ENCODE results near the gene ZNF341. TPM values are rescaled to one million over a fixed set of nuclear protein-coding genes. Genes with fewer than 3 reads are reported as not detected.
A peak's percentile ranks its signal among the peaks of the same experiment; 100 is the strongest.

ZNF341 gene
- total and polyA plus RNA-seq, 9 of the 15 experiments (the other 6 are each of a cell fraction or from before 2014, with no cell fraction given), result 0.08 to 2.6 (median 1.0) TPM

DNA sequence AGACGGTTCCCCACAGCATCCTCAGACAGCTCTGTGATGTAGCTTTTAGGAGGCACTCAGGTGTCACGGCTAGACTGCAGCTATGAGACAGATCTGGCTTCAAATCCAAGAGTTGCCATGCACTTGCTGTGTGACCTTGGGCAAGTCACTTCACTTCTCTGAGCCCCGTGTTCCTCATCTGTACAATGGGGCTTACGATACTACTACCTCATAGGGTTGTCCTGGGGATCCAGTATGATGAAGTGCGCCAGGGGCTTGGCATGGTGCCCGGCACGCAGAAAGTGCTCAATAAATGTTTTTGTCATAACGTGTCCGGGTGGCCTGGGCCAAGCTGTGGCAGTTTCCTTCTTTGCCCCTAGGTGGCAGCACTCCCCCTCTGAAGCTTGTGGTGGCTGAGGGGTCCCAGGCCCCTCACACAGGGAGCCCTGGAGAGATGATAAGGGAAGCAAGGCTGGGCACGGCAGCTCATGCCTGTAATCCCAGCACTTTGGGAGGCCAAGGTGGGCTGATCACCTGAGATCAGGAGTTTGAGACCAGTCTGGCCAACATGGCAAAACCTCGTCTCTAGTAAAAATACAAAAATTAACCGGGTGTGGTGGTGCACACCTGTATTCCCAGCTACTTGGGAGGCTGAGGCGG lies 60.3 kb downstream of the ZNF341 start (continued):
- TF ChIP-seq, protein P1, sequence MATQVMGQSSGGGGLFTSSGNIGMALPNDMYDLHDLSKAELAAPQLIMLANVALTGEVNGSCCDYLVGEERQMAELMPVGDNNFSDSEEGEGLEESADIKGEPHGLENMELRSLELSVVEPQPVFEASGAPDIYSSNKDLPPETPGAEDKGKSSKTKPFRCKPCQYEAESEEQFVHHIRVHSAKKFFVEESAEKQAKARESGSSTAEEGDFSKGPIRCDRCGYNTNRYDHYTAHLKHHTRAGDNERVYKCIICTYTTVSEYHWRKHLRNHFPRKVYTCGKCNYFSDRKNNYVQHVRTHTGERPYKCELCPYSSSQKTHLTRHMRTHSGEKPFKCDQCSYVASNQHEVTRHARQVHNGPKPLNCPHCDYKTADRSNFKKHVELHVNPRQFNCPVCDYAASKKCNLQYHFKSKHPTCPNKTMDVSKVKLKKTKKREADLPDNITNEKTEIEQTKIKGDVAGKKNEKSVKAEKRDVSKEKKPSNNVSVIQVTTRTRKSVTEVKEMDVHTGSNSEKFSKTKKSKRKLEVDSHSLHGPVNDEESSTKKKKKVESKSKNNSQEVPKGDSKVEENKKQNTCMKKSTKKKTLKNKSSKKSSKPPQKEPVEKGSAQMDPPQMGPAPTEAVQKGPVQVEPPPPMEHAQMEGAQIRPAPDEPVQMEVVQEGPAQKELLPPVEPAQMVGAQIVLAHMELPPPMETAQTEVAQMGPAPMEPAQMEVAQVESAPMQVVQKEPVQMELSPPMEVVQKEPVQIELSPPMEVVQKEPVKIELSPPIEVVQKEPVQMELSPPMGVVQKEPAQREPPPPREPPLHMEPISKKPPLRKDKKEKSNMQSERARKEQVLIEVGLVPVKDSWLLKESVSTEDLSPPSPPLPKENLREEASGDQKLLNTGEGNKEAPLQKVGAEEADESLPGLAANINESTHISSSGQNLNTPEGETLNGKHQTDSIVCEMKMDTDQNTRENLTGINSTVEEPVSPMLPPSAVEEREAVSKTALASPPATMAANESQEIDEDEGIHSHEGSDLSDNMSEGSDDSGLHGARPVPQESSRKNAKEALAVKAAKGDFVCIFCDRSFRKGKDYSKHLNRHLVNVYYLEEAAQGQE (IDR thresholded peaks at IDR 0.05; ENCODE audit: borderline replicate concordance), result peak; percentile 57
- TF ChIP-seq, protein P1 (CRISPR knock-in tag; IDR thresholded peaks at IDR 0.05; ENCODE audit: low read depth), result no peak
- TF ChIP-seq PHTF2 (CRISPR knock-in tag; IDR thresholded peaks at IDR 0.05), result no peak
- no peak for TF ChIP-seq EP300 (IDR thresholded peaks at IDR 0.05; ENCODE audit: low read length)
- no peak for TF ChIP-seq POU5F1 (IDR thresholded peaks at IDR 0.05; ENCODE audit: borderline replicate concordance, low read depth, low read length, partially characterized antibody)
- peak; percentile 93 for TF ChIP-seq SMARCA5 (IDR thresholded peaks at IDR 0.05)
- TF ChIP-seq OTX1 (CRISPR knock-in tag; IDR thresholded peaks at IDR 0.05), result no peak
- TF ChIP-seq PTTG1 (tag; IDR thresholded peaks at IDR 0.05; ENCODE audit: low read depth), result no peak
- TF ChIP-seq, protein P2, sequence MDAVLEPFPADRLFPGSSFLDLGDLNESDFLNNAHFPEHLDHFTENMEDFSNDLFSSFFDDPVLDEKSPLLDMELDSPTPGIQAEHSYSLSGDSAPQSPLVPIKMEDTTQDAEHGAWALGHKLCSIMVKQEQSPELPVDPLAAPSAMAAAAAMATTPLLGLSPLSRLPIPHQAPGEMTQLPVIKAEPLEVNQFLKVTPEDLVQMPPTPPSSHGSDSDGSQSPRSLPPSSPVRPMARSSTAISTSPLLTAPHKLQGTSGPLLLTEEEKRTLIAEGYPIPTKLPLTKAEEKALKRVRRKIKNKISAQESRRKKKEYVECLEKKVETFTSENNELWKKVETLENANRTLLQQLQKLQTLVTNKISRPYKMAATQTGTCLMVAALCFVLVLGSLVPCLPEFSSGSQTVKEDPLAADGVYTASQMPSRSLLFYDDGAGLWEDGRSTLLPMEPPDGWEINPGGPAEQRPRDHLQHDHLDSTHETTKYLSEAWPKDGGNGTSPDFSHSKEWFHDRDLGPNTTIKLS (IDR thresholded peaks at IDR 0.05; ENCODE audit: borderline replicate concordance, low read depth), result 0 out of 2 replicates have a peak, but pooled peaks have one; percentile 25
- TF ChIP-seq RHOXF2B (CRISPR knock-in tag; conservative IDR thresholded peaks at IDR 0.05), result no peak
- TF ChIP-seq, protein P3, sequence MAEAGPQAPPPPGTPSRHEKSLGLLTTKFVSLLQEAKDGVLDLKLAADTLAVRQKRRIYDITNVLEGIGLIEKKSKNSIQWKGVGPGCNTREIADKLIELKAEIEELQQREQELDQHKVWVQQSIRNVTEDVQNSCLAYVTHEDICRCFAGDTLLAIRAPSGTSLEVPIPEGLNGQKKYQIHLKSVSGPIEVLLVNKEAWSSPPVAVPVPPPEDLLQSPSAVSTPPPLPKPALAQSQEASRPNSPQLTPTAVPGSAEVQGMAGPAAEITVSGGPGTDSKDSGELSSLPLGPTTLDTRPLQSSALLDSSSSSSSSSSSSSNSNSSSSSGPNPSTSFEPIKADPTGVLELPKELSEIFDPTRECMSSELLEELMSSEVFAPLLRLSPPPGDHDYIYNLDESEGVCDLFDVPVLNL (CRISPR knock-in tag; IDR thresholded peaks at IDR 0.05; ENCODE audit: low read depth), result 0 out of 2 replicates have a peak, but pooled peaks have one; percentile 49
- peak; percentile 99 for TF ChIP-seq BCOR (IDR thresholded peaks at IDR 0.05)
- TF ChIP-seq ZNF121 (CRISPR knock-in tag; conservative IDR thresholded peaks at IDR 0.05), result no peak
- TF ChIP-seq TRIM24 (IDR thresholded peaks at IDR 0.05), result no peak
- TF ChIP-seq EZH2 (IDR thresholded peaks at IDR 0.05; ENCODE audit: borderline replicate concordance, low read depth, low read length), result no peak
- TF ChIP-seq POLR2A (conservative IDR thresholded peaks at IDR 0.05), result no peak
- peak; percentile 13; the same call in 1 of the 2 replicates for TF ChIP-seq RB1 (IDR thresholded peaks at IDR 0.05; ENCODE audit: low read depth)

All from K562 (cell line).